ENCODE results near the gene PDE3A. TPM values are rescaled to one million over a fixed set of nuclear protein-coding genes. Genes with fewer than 3 reads are reported as not detected.

The PDE3A gene
- total and polyA plus RNA-seq, 2 of the 4 experiments (the other 2 are of a cell fraction) = 0.09 to 0.18 TPM

DNA sequence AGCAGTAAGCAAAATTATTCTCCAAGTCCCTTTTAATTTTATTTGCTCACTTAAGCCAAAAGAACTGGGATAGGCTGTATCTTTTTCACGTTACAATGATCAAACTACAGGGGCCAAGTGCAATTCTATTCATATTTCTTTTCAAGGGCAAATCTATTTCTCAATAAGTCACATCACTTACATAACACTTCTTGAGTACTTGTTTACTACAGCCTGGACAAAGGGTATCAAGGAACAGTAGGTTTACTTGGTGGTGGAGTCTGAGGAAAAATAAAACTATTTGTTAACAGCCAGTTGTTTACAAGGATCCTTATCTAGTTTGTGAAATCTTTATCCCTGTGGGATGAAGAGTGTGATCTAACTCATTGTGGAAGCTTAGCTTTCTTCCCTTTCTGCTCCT, 72.1 kb downstream of the PDE3A start:
- Histone ChIP-seq H3K27ac (ENCODE audit: insufficient read depth, low read length) (no peak overlapping the region), H4K91ac (ENCODE audit: insufficient read depth, low read depth, low read length) (no peak overlapping the region), H3K4me3 (ENCODE audit: insufficient read depth, low read depth, low read length) (no peak overlapping the region), H3K79me1 (ENCODE audit: low read depth in 1 of 2, low read length in 2 of 2) (no peaks in the 10 kb centered on the region; a peak in 1 of 4 replicates), H2AFZ (replicated peaks; ENCODE audit: low read length, poor library complexity) (no peak overlapping the region), H3K4me2 (ENCODE audit: low read depth, low read length) (no peak overlapping the region), H3K9me1 (ENCODE audit: insufficient read depth, low read length) (no peaks in the 10 kb centered on the region), H3K9me3 (ENCODE audit: control insufficient read depth, insufficient read depth, low read length) (no peaks in the 10 kb centered on the region), H2BK120ac (ENCODE audit: low read depth, low read length) (no peak overlapping the region), H3K4me1 (ENCODE audit: control insufficient read depth, insufficient read depth, low read length) (peaks cover 2% of the 10 kb centered on the region; the same call in 1 of the 2 replicates), H4K5ac (ENCODE audit: low read depth, low read length) (no peak overlapping the region), H3K27me3 (ENCODE audit: control insufficient read depth, insufficient read depth, low read length) (no peaks in the 10 kb centered on the region), H2AK9ac (replicated peaks; ENCODE audit: low read depth, low read length, poor library complexity) (no peak overlapping the region), H3K23ac (ENCODE audit: low read depth, low read length) (no peak overlapping the region), H3K56ac (ENCODE audit: extremely low read depth, insufficient read depth, low read length) (no peak overlapping the region), H3K9ac (ENCODE audit: low read depth, low read length) (no peak overlapping the region), H4K8ac (ENCODE audit: low read depth in 2 of 2, low read length in 2 of 2) (no peak overlapping the region), H3K14ac (replicated peaks; ENCODE audit: low read depth, low read length) (no peak overlapping the region), H2BK20ac (ENCODE audit: low read depth, low read length) (no peak overlapping the region), H4K20me1 (ENCODE audit: insufficient read depth, low read length) (no peaks in the 10 kb centered on the region), H2AK5ac (ENCODE audit: low read depth, low read length) (no peak overlapping the region), H3K18ac (ENCODE audit: low read depth, low read length) (no peak overlapping the region), H3K4ac (ENCODE audit: low read depth, low read length) (no peak overlapping the region), H2BK15ac (ENCODE audit: low read depth, low read length) (no peak overlapping the region), H2BK5ac (ENCODE audit: low read depth, low read length, poor library complexity, severe bottlenecking) (no peak overlapping the region), H3K36me3 (ENCODE audit: control insufficient read depth, insufficient read depth, low read length) (no peaks in the 10 kb centered on the region)
- intact Hi-C loops (cut with micrococcal nuclease) (no loop called here), in situ Hi-C loops (cut with MboI; ENCODE audit: low sequenced_read_pairs) (no loop called here), dilution Hi-C loops (cut with HindIII; ENCODE audit: low sequenced_read_pairs, unreplicated experiment) (no loop called here)
- no peak for TF ChIP-seq CHD1 (IDR thresholded peaks at IDR 0.05; ENCODE audit: low read depth, low read length)
- no peak for TF ChIP-seq POLR2A (IDR thresholded peaks at IDR 0.05; ENCODE audit: low read depth, low read length)
- TF ChIP-seq MAFK (IDR thresholded peaks at IDR 0.05; ENCODE audit: low read depth, low read length) = no peak
- TF ChIP-seq, protein P1, sequence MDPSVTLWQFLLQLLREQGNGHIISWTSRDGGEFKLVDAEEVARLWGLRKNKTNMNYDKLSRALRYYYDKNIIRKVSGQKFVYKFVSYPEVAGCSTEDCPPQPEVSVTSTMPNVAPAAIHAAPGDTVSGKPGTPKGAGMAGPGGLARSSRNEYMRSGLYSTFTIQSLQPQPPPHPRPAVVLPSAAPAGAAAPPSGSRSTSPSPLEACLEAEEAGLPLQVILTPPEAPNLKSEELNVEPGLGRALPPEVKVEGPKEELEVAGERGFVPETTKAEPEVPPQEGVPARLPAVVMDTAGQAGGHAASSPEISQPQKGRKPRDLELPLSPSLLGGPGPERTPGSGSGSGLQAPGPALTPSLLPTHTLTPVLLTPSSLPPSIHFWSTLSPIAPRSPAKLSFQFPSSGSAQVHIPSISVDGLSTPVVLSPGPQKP (IDR thresholded peaks at IDR 0.05; ENCODE audit: borderline replicate concordance, low read depth, low read length) = no peak
- no peak for TF ChIP-seq SMC3 (IDR thresholded peaks at IDR 0.05; ENCODE audit: low read depth, low read length)
- no peak for TF ChIP-seq MAZ (IDR thresholded peaks at IDR 0.05; ENCODE audit: borderline replicate concordance, low read depth, low read length)
- no peak for TF ChIP-seq CEBPB (IDR thresholded peaks at IDR 0.05; ENCODE audit: low read depth, low read length)
- no peak for TF ChIP-seq NFE2L2 (IDR thresholded peaks at IDR 0.05; ENCODE audit: low read depth, low read length)
- TF ChIP-seq BHLHE40 (IDR thresholded peaks at IDR 0.05; ENCODE audit: low read depth, low read length) = no peak
- no peak for TF ChIP-seq MXI1 (IDR thresholded peaks at IDR 0.05; ENCODE audit: borderline replicate concordance, low read depth, low read length)
- TF ChIP-seq, protein P2, sequence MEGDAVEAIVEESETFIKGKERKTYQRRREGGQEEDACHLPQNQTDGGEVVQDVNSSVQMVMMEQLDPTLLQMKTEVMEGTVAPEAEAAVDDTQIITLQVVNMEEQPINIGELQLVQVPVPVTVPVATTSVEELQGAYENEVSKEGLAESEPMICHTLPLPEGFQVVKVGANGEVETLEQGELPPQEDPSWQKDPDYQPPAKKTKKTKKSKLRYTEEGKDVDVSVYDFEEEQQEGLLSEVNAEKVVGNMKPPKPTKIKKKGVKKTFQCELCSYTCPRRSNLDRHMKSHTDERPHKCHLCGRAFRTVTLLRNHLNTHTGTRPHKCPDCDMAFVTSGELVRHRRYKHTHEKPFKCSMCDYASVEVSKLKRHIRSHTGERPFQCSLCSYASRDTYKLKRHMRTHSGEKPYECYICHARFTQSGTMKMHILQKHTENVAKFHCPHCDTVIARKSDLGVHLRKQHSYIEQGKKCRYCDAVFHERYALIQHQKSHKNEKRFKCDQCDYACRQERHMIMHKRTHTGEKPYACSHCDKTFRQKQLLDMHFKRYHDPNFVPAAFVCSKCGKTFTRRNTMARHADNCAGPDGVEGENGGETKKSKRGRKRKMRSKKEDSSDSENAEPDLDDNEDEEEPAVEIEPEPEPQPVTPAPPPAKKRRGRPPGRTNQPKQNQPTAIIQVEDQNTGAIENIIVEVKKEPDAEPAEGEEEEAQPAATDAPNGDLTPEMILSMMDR (conservative IDR thresholded peaks at IDR 0.05; ENCODE audit: low read depth, low read length) = no peak
- no peak for TF ChIP-seq RAD21 (IDR thresholded peaks at IDR 0.05; ENCODE audit: low read length)
- TF ChIP-seq, protein P3, sequence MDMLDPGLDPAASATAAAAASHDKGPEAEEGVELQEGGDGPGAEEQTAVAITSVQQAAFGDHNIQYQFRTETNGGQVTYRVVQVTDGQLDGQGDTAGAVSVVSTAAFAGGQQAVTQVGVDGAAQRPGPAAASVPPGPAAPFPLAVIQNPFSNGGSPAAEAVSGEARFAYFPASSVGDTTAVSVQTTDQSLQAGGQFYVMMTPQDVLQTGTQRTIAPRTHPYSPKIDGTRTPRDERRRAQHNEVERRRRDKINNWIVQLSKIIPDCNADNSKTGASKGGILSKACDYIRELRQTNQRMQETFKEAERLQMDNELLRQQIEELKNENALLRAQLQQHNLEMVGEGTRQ (IDR thresholded peaks at IDR 0.05; ENCODE audit: low read depth, low read length) = no peak
- no peak for TF ChIP-seq FOS (IDR thresholded peaks at IDR 0.05; ENCODE audit: low read depth, low read length)
- TF ChIP-seq RCOR1 (IDR thresholded peaks at IDR 0.05; ENCODE audit: insufficient replicate concordance, low read length) = no peak
- no peak for TF ChIP-seq RFX5 (IDR thresholded peaks at IDR 0.05; ENCODE audit: low read depth, low read length)
- DNase-seq (no peak), ATAC-seq (ENCODE audit: low read depth) (no peak)
- no CpG with 5 or more reads among the region's 1 CpG for whole genome bisulfite sequencing, 2 experiments (ENCODE audit: extremely low coverage in 2 of 2, insufficient read length in 1 of 2)
- CTCF ChIA-PET = no interaction called here
- POLR2A ChIA-PET (ENCODE audit: unreplicated experiment) = no interaction called here
- BruUV-seq (replicated peaks) = no TSS peak

Measured in IMR-90 (cell line).